HG02981 (cell line): Measurements from ENCODE around the gene ULK1.

Experiments used
- ATAC-seq: cut with Tn5 transposase; IDR thresholded peaks from one replicate; pipeline ENCODE4 v1.9.1; 2021; ENCODE audit warnings: mild to moderate bottlenecking, moderate library complexity; ENCODE audit not compliant: unreplicated experiment

The ULK1 gene

DNA sequence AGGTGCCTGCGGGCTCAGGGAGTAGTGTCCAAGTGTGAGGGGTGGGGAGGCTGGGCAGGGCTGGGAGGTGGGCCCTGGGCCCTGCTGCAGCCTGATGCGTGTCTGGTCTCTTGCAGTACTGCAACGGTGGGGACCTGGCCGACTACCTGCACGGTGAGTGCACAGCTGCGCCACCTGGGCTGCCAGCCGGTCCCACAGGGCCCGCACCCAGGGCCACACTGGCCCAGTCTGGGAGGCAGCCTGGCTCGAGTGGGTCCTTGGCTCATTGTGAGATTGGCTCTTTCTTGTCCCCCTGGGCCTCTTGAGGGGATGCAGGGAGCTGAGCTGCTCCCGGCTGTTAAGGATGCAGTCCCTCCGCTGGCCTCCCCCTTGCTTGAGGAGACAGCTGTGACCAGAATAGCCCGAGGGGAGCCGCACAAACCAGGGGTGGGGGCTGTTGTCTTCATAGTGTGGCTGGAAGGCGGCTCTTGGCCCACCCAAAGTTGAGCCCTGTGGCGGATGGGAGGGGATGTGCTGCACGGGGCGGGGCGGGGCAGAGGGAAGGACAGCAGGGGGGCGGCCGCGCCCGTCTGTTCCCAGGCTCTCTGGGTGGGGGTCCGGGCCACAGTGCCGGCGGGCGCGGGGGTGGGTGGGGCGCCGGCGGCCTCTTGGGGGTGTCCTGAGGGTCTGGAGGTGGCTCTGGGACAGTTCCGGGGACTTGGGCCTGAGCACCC is 13.1 kb downstream of the ULK1 start:
- ATAC-seq = no peak

DNA sequence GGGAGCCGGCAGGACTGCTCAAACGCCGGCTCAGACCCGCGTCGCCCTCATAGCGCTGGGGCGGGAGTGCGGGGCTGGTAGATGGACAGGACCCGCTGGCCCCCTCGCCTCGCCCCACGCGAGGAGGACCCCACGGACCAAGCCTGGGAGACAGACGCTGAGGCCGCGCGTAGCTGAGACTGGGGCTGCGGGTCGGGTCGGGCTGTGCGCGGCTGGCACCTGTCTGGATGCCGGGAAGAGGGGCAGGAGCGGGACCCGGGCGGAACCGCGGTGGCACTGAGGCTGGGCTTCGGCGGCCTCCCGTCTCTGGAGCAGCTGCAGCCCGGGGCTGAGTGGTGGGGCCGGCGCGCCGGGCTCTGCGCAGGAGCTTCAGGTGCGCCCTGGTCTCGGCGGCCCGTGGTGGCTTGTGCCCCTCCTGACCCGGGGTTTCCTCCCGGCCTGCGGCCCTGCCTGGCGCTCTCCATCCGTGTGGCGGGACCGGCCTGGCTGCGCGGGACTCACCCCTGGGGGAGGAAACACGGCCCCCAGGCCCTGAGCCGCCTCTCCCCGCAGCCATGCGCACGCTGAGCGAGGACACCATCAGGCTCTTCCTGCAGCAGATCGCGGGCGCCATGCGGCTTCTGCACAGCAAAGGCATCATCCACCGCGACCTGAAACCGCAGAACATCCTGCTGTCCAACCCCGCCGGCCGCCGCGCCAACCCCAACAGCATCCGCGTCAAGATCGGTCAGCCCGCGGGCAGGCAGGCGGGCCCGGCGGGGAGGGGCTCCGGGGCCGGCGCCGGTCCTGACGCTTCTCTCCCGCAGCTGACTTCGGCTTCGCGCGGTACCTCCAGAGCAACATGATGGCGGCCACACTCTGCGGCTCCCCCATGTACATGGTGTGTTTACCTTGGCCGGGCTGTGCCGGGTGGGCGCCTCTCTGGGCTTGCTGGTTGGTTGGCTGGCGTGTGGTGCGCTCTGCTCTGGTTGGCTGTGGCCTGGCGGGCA is 14.0 kb downstream of the ULK1 start:
- ATAC-seq = no peak

DNA sequence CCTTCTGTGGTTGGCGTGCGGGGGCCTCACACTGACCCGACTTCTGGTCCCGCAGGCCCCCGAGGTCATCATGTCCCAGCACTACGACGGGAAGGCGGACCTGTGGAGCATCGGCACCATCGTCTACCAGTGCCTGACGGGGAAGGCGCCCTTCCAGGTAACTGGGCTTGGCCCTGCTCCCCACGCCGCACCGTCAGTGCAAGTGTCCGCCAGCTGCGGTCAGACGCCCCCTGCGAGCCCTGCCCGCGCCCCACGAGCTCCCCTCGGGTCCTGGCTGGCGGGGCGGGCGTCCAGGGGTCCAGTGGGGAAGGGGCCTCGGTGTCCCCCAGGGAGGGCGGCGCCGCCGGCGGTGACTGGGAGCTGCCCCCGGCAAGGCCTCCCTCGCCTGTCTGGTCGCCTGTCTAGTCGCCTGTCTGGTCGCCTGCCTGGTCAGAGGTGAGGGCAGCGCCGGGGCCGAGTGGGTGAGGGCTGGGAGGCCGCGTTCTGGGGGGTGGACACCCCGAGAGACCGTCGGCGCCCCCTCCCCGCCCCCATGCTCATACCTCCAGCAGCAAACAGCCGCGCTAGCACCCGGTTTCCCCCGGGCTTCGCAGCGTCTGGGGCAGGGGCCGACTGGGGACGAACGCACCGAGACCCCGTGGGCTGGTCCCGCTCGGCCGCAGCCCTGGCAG is 14.8 kb downstream of the ULK1 start:
- ATAC-seq = no peak

GRCh38 chr12:131909752-131910219 is 15.4 kb downstream of the ULK1 start:
- no peak for ATAC-seq

- ATAC-seq = no peak
These were observed 16.0 kb downstream of the ULK1 start for GRCh38 chr12:131910302-131911027.

GRCh38 chr12:131911028-131911650 is 16.7 kb downstream of the ULK1 start:
- no peak for ATAC-seq

DNA sequence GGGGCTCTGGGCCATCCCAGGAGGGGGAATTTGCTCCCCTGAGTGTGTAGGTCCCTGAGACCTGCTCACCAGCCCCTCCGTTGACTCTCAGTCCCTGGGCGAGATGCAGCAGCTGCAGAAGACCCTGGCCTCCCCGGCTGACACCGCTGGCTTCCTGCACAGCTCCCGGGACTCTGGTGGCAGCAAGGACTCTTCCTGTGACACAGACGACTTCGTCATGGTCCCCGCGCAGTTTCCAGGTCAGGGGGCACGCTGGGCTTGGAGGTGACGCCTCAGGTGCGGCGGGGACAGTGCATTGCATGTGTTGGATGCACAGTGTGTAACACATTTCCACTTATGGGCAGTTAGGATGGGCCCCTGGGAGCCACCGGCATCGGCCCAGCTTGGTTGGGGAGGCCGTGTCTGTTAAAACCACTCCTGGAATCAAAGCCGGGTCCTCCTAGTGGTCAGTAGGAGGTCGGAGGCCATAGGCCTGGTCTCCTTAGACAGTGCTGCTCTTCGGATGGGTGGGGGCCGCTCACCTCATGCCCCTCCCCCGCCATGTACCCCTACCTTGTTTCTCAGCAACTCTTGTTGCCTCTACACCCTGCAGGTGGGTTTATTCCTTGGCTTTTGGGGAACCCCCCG is 17.5 kb downstream of the ULK1 start:
- no peak for ATAC-seq

DNA sequence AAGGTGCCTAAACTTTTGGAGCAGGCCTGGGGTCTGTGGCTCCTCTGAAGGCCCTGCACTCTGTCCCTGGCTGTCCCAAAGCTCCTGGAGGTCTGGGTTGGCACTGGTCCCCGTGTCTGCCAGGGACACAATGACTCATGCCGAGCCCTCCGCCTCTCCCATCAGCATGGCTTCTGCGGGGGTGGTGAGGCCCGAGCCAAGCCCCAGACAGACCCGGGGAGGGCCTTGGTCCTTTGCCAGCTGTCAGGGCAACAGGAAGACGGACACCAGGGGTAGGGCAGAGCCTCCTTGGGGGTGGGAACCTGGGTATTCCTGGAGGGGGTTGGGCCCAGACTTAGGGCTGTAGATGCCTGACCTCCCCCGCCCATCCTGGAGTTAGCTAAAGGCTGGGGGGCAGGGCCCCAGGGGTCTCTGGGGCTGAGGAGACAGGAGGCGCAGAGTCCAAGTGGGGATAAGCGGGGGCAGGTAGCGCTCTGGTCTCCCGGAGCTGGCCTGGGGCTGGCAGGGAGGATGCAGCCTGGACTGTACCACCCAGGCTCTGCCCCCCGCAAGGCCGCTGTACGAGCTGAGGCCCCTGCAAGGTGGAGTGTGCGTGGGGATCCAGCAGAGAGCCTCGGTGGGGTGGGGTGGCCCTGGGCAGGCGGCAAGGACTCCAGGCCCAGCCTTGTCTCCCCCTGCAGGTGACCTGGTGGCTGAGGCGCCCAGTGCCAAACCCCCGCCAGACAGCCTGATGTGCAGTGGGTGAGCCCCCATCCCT is 18.3 kb downstream of the ULK1 start:
- ATAC-seq = no peak

DNA sequence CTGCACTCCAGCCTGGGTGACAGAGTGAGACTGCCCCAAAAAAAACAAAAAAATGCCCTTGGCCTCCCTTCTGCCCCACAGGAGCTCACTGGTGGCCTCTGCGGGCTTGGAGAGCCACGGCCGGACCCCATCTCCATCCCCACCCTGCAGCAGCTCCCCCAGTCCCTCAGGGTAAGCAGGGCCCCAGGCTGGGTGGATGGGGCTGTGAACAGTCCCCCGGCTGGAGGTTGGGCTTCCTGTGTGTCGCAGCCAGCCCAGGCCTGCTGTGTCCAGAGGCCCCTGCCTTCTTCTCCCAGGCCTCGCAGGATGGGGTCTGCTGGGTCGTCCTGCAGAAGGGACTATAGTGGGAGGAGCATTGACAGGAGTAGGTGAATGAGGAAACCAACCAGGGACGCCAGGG is 19.2 kb downstream of the ULK1 start:
- no peak for ATAC-seq

DNA sequence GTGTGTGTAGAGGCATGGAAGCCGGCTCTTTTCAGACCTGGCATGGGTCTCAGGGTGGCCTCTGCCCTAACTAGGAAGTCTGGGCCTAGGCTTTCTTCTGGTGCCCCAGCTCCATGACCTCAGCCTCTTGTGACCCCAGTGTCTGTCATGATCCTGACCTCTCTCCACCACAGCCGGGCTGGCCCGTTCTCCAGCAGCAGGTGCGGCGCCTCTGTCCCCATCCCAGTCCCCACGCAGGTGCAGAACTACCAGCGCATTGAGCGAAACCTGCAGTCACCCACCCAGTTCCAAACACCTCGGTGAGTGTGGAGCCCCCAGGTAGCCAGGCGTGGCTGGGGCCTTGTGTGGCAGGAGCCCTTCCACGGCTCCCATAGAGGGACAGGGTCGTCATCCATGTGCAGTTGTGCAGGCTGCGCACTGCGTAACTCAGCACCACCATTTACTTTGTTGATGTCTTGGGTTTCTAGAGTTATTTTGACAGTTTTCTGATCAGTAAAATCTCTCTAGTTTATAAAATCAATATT is 19.8 kb downstream of the ULK1 start:
- no peak for ATAC-seq

GRCh38 chr12:131915000-131915689 is 20.7 kb downstream of the ULK1 start:
- ATAC-seq = no peak

GRCh38 chr12:131915823-131916222 is 21.4 kb downstream of the ULK1 start:
- no peak for ATAC-seq

GRCh38 chr12:131916306-131917138 is 22.1 kb downstream of the ULK1 start:
- no peak for ATAC-seq

DNA sequence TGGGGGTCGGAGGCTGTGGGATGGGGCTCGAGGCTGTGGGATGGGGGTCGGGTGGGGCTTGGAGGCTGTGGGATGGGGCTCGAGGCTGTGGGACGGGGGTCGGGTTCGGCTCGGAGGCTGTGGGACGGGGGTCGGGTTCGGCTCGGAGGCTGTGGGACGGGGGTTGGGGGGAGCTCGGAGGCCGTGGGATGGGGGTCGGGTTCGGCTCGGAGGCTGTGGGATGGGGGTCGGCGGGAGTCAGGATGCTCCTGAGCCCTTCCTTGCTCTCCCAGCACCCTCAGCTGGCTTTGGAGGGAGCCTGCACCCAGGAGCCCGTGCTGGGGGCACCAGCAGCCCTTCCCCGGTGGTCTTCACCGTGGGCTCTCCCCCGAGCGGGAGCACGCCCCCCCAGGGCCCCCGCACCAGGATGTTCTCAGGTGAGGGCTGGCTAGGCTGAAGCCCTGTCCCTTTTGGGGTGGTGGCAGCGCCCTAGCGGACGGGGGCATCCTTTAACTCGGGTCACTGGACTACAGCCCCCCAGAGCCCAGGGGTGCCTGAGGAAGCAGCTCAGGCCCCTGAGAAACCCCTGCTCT is 22.8 kb downstream of the ULK1 start:
- ATAC-seq = no peak

DNA sequence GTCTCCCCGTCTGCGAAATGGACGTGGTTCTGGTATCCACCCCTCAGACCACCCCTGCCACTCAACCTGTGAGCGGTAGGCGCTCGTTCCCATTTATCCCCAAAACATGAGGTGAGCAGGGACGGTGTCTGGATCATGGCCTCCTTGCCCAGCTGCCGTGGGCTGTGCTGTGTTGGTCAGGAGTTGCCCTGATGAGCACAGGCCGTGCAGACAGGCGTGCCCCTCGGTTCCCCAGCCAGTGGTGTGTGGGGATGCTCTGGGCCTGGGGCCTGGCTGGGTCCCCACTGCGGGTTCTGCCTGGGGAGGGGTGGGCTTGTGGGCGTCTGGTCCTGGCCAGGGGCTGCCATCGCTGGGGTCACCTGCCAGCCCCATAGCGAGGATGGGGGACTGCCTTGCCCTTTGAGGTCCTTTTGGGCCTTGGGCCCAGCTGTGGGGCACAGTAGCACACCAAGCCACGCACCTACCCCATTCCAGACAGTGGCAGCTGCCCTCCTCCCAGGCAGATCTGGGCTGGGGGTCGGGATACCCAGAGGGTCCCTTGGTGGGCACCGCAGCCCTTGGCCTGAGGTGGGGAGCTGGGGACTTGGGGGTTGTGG is 23.4 kb downstream of the ULK1 start:
- no peak for ATAC-seq

DNA sequence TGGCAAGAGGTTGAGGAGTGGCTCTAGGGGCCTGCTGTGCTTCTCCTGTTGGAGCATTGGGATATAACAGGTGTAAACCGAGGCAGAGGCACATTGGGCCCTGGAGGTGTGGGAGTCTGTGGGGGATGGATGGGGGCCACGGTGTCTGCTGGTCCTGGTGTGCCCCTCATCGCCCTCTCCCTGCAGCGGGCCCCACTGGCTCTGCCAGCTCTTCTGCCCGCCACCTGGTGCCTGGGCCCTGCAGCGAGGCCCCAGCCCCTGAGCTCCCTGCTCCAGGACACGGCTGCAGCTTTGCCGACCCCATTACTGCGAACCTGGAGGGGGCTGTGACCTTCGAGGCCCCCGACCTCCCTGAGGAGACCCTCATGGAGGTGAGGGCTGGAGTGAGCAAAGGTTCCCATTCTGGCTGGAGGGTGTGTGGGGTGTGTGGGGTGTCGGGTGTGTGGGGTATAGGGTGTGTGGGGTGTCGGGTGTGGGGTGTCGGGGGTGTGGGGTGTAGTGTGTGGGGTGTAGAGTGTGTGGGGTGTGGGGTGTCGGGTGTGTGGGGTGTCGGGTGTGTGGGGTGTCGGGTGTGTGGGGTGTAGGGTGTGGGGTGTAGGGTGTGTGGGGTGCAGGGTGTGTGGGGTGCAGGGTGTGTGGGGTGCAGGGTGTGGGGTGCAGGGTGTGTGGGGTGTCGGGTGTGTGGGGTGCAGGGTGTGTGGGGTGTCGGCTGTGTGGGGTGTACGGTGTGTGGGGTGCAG is 24.1 kb downstream of the ULK1 start:
- ATAC-seq = no peak
